NCI-H2227 treated with DMSO at 0.1 percent for 48 hours (cell line): ENCODE results near the gene TMEM176B.
"Not testable (repeated sequence)": the region's sequence is repeated elsewhere in the genome, so short reads cannot be mapped to it uniquely, and the experiment has no call there.

Source experiments
- DNase-seq: peaks from one replicate; lab custom pipeline; 2025; lab: John Stamatoyannopoulos, UW

TMEM176B gene

DNA sequence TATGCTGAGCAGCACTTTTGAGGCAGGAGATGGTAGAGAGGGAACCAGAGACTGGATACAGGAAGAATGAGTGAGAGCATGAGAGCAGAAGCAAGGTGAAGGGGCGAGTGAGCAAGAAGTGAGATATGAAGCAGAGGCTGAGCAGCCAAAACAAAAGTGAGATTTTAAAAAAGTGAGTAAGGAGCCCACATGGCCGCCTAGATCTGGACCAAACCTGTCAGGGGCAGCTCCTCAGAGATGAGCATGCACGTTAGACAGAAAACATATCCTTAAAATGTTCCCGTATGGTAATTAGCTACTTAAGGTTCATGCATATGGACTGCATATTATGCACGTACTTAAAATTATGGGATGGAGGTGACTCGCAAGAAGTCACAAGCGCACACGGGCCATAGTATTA lies 22.9 kb upstream of the TMEM176B start:
- DNase-seq: no peak

DNA sequence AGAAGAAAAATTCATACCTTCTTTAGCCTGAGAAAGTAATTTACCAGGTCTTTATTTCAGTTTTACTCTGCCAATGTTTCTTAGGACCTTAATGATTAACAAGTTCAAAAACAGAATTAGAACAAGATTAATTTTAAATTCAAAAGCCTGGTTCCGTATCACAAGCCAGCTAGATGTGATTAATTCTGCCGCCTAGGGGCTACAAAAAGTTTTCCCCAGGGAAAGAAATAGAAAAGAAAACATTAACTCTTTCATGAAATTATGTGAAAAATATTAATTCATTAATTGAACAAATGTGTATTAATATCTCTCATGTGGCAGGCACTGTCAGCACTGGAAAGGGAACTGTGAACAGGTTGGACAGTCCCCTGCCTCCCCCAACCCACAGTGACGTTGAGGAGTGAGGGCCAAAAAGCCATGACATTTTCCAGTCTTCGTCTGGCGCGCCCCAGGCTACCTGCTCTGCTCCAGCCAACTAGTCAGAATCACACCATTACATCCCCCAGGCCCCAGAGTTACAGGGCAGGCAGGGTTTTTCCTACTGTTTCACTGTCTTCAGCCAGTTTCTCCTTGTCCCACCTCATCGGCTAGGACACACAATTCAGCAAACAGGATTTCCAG lies 20.5 kb upstream of the TMEM176B start:
- no peak for DNase-seq

- DNase-seq: no peak
Measured at GRCh38 chr7:150820148-150820547, 20.0 kb upstream of the TMEM176B start.

DNA sequence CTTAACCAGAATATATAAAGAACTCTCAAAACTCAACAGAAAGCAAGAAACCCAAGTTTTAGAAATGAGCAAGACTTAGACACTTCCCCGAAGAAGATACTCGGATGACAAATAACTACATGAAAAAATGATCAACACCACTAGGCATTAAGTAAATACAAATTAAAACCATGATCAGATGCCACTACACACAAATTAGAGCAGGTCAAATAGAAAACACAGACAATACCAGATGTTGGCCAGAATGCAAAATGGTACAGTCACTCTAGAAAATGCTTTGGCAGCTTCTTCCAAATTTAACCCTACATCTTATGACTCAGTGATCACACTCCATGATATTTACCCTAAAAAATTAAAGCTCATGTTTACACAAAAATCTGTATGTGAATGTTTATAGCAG lies 18.8 kb upstream of the TMEM176B start:
- no peak for DNase-seq

DNA sequence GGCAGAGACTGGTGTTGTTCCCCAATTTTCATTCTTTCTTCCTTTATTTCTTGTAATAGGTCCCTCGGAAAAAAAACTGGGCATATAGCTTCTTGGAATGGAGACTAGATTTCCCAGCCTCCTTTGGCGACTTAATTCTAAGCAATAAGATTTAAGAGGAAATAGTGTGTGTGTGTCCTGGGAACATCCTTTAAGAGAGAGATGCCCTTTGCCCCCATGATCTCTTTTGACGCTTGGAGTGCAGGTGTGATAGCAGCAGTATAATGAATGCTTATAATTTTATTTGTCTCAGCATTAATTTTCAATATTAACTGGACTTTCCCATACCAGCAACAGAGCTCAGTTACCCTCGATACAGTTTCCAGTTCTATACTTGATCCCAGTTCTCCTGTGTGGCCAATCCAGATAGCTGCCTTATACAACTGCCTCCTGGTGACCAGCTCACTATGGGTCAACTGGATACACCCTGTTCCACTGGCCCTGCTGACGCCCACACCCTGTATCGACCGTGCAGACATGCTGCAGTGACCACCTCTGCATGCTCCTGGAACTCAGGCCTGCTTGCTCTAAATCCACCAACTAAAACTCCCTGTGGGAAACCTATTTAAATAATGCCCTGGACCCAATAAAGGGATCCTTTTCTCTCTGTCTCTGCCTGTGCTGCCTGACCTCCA lies 14.3 kb upstream of the TMEM176B start:
- DNase-seq: no peak

DNA sequence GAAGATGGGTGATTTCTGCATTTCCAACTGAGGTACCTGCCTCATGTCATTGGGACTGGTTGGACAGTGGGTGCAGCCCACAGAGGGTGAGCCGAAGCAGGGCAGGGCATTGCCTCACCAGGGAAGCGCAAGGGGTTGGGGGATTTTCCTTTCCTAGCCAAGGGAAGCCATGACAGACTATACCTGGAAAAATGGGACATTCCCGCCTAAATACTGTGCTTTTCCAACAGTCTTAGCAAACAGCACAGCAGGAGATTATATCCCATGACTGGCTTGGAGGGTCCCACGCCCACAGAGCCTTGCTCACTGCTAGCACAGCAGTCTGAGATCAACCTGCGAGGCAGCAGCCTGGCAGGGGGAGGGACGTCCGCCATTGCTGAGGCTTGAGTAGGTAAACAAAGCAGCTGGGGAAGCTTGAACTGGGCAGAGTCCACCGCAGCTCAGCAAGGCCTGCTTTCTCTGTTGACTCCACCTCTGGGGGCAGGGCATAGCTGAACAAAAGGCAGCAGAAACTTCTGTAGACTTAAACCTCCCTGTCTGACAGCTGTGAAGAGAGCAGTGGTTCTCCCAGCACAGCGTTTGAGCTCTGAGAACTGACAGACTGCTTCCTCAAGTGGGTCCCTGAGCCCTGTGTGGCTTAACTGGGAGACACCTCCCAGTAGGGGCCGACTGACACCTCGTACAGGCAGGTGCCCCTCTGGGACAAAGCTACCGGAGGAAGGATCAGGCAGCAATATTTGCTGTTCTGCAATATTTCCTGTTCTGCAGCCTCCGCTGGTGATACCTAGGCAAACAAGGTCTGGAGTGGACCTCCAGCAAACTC lies 7.7 kb upstream of the TMEM176B start:
- DNase-seq: not testable (repeated sequence)

DNA sequence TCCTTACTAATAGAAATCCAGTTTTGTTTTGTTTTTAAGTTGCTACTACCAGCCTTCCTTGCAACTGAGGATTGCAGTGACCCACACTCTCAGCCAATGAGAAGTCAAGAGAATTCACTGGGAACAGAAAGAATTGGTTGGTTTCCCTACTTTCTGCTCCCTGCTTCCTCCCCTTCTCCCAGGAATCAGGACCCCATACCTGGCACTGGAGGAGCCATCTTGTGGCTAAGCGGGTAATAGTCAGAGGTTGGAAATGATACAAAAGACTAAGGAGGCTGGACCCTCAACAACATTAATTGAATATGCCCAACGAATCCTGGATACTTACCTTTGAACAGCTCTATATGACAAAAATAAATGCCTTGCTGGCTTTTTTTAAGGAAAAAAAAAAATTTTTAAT lies 6.7 kb upstream of the TMEM176B start:
- no peak for DNase-seq

GRCh38 chr7:150806454-150806853 lies 6.3 kb upstream of the TMEM176B start:
- DNase-seq: no peak

DNA sequence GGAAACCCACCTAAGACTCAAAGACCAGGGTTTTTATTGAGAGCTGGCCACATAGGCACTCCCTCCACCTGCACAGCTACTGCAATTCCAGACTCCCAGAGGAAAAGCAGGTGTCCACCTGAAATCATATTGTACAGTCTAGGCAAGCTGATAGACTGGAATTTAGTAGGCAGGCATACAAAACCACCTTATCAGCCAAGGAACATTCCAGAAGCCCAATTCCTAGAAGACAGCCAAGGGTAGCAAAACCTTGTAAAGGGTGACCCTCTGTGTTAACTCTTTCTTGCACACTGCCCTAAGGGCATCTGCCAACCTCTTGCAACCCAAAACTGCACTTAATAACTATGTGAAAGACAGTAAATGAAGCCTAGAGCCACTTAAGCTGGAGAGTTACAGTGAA lies 5.7 kb upstream of the TMEM176B start:
- DNase-seq: no peak

GRCh38 chr7:150804802-150805201 lies 4.6 kb upstream of the TMEM176B start:
- DNase-seq: no peak

DNA sequence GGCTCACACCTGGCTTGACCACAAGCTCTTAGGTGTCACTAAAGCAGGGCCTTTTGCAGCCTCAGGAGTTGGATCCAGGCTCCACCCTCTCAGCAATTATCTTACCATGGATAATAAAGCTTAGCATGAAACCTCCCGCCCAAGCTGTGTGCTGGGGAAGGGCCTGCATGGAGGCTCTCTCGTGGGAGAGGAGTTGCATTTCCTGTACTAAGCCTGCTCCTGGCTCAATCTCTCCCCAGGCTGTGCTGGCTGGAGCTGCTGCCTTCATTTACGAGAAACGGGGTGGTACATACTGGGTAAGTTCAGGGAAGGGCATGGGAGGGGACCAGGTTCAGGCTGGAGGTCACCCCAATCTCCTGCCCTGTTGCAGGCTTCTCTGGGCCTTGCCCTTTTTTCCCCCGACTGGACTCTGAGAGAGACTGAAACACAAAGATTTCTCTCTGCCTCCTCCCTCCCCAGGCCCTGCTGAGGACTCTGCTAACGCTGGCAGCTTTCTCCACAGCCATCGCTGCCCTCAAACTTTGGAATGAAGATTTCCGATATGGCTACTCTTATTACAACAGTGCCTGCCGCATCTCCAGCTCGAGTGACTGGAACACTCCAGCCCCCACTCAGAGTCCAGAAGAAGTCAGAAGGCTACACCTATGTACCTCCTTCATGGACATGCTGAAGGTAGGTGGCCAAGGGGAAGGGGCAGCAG lies 3.1 kb upstream of the TMEM176B start:
- no peak for DNase-seq

GRCh38 chr7:150801946-150802771 lies 2.0 kb upstream of the TMEM176B start:
- no peak for DNase-seq

DNA sequence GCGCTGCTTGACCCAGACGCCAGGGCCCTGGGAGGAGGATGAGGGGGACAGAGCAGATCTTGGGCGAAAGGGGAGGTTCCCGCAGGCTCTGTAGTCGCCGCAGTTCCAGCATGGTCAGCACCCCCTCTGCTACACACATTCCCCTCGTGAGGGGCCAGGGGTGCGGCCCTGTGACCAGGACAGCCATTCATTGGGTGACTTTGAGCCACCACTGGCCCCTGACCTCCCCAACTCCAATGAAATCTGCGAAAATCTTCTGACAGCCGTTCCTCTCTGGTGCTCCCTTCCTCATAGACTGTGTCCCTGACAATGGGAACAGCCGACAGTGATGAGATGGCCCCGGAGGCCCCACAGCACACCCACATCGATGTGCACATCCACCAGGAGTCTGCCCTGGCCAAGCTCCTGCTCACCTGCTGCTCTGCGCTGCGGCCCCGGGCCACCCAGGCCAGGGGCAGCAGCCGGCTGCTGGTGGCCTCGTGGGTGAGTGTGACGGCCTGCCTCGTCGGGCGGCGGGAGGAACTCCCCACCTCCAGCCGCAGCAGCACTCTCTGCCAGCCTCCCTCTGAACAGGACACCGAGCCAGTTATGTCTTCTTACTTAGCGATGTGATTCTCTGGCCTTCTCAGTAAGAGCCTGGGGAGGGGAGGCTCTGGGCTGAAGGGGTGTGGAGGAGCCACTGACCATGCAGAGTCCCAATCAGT lies 1.2 kb upstream of the TMEM176B start:
- DNase-seq: no peak

- DNase-seq: no peak
Measured at GRCh38 chr7:150800581-150801241, 547 bp upstream of the TMEM176B start, which contains the start of gene TMEM176A. Gene TMEM176A, plus strand, starts transcription at chr7:150800769. Its CDS starts 782 bp downstream, at chr7:150801551.

GRCh38 chr7:150799156-150799555 lies 1.0 kb downstream of the TMEM176B start:
- no peak for DNase-seq

DNA sequence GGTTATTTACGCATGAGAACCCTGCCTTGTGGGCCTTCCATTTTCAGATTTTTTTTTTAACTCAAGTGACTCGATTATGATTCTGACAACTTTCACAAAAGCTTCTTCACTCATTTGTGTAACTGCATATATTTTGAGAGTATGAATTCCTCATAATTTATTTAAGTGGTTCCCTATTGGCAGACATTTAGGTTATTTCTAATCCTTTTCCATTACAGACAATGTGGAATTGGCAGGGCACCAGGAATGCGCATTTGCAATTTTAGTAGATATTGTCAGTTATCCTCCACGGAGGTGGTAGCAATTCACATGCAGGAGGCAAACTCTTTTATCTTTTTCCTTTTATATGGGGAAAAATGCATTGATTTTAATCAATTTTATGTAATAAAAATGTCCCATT lies 2.5 kb downstream of the TMEM176B start:
- DNase-seq: no peak

DNA sequence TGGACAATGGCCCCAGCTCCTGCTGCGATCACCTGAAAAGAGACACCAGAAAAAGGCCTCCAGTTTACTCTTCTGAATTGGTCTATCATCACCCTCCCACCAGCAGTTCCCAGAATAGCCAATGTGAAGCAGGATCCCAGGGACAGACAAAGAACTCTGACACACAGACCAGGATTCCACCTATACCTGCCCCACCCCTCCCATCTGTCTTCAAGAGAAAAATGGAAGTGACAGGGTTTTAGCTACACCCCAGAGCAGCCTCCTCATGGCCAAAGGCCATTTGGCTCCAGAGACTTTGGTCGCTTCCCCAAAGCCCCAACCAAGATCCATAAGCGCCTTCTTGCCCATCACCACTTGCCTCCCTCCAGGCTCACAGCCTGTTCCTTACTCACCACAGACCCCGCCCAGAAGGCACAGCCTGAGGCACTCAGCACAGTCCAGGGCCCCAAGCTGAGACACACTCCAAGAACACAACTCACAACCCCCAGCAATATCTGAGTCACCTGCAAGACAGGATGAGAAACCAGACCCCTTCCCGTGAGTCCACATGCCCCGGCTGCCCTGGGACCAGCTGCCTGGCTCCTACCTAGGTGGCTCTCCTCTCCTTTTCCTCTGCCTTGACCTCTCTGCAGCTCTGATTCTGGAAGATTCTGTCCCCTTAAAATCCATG lies 6.5 kb downstream of the TMEM176B start:
- DNase-seq: no peak

DNA sequence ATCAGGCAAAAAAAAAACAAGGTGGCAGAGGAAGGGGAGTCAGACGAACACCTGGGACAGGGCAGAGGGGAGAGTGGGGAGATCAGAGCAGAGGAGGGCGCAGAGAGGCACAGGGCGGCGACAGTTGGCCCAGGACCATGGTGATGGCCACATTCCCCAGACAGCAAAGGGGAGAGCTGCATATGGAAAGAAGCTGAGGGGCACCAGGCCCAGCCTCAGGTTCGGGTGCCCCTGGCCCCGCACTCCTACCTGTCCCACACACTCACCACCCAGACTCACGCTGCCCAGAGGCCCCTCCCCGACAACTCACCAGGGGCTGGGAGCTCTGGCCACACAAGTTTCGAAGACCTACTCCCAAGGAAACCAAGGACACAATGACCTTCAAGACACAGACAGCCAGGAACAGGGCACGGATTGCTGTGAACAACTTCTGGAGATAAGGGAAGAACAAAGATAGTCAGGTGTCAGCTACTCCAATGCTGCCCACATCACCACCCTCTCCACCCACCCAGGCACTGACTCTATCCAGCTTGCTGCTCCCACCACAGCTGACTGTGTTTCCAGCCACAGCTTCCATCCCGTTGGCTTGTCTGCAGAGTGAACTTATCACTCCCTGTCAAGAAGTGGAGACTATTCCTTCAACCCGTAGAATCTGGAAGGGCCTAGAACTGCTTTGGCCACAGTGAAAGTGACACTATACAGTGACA lies 8.3 kb downstream of the TMEM176B start:
- DNase-seq: no peak

GRCh38 chr7:150791304-150791703 lies 8.9 kb downstream of the TMEM176B start:
- no peak for DNase-seq
